Measurements from ENCODE around the gene NLGN4X. TPM values are rescaled to one million over a fixed set of nuclear protein-coding genes. Genes with fewer than 3 reads are reported as not detected.

The NLGN4X gene
- total RNA-seq, 2 experiments from 2014 or later: 0.21 TPM

DNA sequence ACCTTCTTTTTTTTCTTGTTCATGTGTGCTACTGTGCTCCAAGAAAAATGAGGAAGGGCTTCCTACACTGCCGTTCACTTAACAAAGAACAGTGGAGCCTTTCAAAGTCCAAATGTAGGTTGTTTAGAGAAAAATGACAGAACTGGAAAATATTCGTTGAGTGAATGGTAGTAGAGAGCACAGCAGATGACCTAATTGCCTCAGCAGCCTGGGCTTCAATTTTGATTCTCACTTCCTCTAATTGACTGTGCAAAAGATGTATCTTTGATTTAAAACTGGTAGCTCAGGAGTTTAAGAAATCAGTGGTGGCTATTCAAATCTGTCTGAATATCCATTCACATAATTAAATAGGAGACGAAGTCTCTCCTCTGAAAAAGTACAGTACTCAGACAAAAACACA lies 5.2 kb downstream of the NLGN4X start:
- intact Hi-C loops (cut with DNase I, micrococcal nuclease): no loop called here
- POLR2A ChIA-PET: no interaction called here
- Mint-ChIP-seq H3K9me3 (ENCODE audit: low read depth) (no peaks in the 10 kb centered on the region), H3K4me1 (peaks cover 7% of the 10 kb centered on the region), H3K4me3 (no peak overlapping the region), H3K27me3 (peaks cover 9% of the 10 kb centered on the region), H3K27ac (no peak overlapping the region), H3K36me3 (ENCODE audit: low read depth) (no peaks in the 10 kb centered on the region)
- CTCF ChIA-PET: no interaction called here
- DNase-seq (no peak), ATAC-seq (no peak)

DNA sequence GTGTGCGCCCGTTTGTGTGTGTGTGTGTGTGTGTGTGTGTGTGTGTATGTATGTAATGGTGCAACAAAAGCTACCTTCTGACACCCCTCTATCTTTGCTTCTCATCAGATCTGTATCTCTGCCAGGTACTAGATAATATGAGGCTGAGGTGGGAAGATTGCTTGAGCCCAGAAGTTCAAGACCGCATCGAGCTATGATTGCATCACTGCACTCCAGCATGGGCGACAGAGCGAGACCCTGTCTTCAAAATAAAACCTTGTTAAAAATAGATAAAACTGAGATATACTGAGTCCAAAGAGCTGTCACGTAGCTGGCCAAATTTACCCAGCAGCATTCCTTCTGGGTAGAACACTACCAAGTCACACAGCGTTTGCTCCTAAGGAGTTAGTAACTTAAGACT lies 18.4 kb downstream of the NLGN4X start:
- POLR2A ChIA-PET: no interaction called here
- no peaks in the 10 kb centered on the region for H3K9me3 Mint-ChIP-seq (ENCODE audit: low read depth)
- no peaks in the 10 kb centered on the region for H3K27me3 Mint-ChIP-seq
- no peaks in the 10 kb centered on the region for H3K4me1 Mint-ChIP-seq
- no peak overlapping the region for H3K4me3 Mint-ChIP-seq
- CTCF ChIA-PET: no interaction called here
- DNase-seq (no peak), ATAC-seq (no peak)
- no peak overlapping the region for H3K27ac Mint-ChIP-seq
- intact Hi-C loops (cut with DNase I, micrococcal nuclease): no loop called here
- H3K36me3 Mint-ChIP-seq (ENCODE audit: low read depth): no peaks in the 10 kb centered on the region

DNA sequence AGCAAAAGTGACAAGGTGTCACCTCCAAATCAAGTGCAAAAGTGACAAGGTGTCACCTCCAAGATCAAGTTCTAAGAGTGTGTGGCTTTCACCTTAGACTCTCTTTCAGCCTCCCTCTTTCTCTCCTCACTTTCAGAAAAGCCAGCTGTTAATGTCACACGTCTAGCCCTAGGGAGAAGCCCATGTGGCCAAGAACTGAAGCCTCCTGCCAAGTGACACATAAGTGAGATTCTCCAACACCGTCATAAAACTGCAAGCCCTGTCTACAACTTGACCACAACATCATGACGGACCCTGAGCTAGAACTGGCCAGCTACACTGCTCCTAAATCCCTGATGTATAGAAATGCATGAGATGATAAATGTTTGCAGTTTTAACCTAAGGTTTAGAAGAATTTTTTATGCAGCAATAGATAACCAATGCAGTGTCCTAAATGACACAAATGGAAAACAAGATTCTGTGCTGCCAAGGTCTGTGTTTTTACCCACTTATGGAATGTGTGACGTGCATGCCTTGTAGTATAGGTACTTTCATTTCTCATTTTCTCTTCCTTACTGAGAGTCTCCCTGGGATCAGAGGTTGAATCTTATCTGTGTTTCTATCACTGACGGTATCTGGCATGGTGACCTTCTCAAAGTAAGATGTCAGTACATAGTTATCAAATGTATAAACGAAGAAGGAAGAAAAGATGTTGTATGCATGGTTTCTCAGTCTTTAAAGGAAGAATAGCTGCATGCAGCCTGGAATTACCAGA lies 25.0 kb downstream of the NLGN4X start:
- no peak overlapping the region for H3K4me3 Mint-ChIP-seq
- no peak overlapping the region for H3K27ac Mint-ChIP-seq
- DNase-seq (no peak), ATAC-seq (no peak)
- H3K9me3 Mint-ChIP-seq (ENCODE audit: low read depth): no peaks in the 10 kb centered on the region
- no peaks in the 10 kb centered on the region for H3K36me3 Mint-ChIP-seq (ENCODE audit: low read depth)
- CTCF ChIA-PET: interaction anchor here (0.8 kb wide), 1 partner anchor 507 kb away, joined by 3 read pairs; no protein-coding TSS in a partner anchor
- no peaks in the 10 kb centered on the region for H3K27me3 Mint-ChIP-seq
- POLR2A ChIA-PET: no interaction called here
- intact Hi-C loops (cut with DNase I, micrococcal nuclease): no loop called here
- no peaks in the 10 kb centered on the region for H3K4me1 Mint-ChIP-seq

DNA sequence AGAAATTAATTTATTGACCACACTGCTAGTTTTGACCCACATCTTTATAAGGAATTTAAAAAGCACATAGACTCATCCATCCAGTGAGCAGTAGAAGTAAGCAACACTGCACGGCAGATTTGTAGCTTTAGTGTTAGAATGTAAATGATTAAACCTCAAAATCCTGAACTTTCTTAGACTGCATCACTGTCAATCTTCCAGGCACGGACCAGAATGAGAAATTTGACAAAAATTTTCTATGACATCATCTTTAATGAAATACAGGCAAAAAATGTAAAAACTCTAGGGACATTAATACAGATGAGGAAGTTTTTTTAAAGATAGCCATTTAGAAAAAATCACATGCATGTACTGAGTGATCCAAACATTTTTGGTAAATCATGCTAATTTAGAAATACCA lies 29.2 kb downstream of the NLGN4X start:
- POLR2A ChIA-PET: no interaction called here
- no peak for ATAC-seq
- Mint-ChIP-seq H3K27ac (no peak overlapping the region), H3K4me3 (no peak overlapping the region), H3K36me3 (ENCODE audit: low read depth) (no peaks in the 10 kb centered on the region), H3K4me1 (no peaks in the 10 kb centered on the region), H3K27me3 (no peaks in the 10 kb centered on the region), H3K9me3 (ENCODE audit: low read depth) (no peaks in the 10 kb centered on the region)
- no peak for DNase-seq
- intact Hi-C loops (cut with DNase I, micrococcal nuclease): no loop called here
- CTCF ChIA-PET: no interaction called here

DNA sequence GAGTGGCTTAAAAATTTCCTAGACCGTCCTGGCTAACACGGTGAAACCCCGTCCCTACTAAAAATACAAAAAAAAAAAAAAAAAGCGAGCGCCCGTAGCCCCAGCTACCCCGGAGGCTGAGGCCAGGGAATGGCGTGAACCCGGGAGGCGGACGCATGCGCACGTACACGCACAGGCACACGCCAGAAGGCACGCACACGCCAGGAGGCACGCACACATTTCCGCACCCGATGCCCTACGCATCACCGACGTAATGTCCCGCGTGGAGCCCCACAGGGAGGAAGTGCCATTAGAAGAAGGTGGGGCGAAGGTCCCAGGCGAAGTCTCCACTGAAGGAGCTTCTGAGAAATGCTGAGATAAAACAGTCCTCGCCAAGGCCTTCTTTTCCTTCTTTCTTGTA lies 41.4 kb downstream of the NLGN4X start:
- ChIA-PET CTCF (no interaction called here), POLR2A (no interaction called here)
- no peak for DNase-seq
- intact Hi-C loops (cut with DNase I, micrococcal nuclease): no loop called here
- Mint-ChIP-seq H3K4me1 (no peaks in the 10 kb centered on the region), H3K27ac (no peak overlapping the region), H3K9me3 (ENCODE audit: low read depth) (no peaks in the 10 kb centered on the region), H3K27me3 (no peaks in the 10 kb centered on the region), H3K36me3 (ENCODE audit: low read depth) (no peaks in the 10 kb centered on the region), H3K4me3 (no peak overlapping the region)
- no peak for ATAC-seq

DNA sequence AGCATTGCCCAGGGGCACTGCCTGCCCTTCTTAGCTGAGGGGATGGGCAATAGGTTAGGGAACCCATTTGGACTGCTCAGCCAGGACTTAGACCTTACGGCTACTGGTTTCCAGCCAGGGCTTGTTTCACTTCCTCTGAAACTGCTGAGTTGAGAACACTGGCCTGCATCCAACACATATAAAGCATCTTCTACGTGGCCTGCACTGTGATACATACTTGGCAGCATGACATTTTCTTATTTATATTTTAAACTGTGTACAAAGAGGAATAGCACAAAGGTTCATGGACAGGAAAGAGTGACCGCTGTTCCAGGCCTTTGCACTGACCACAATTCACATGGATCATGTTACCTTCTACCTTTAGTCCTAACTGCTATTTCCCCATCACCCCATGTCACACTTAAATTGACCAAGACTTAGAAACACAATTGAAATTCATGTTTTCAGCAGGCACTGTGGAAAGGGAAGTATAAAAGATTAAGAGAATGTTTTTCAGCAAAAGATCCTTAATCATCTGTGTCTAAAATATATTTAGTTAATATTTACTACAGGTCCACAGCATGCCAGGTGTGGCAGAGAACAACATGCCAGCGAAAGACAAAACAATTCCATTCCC lies 43.7 kb downstream of the NLGN4X start:
- Mint-ChIP-seq H3K36me3 (ENCODE audit: low read depth) (no peaks in the 10 kb centered on the region), H3K4me1 (no peaks in the 10 kb centered on the region), H3K4me3 (no peak overlapping the region), H3K27me3 (no peaks in the 10 kb centered on the region), H3K9me3 (ENCODE audit: low read depth) (no peaks in the 10 kb centered on the region), H3K27ac (no peak overlapping the region)
- ATAC-seq (no peak), DNase-seq (no peak)
- POLR2A ChIA-PET: no interaction called here
- intact Hi-C loops (cut with DNase I, micrococcal nuclease): no loop called here
- CTCF ChIA-PET: no interaction called here

- no peaks in the 10 kb centered on the region for H3K4me1 Mint-ChIP-seq
Measured at GRCh38 chrX:6175914-6176313, 52.8 kb downstream of the NLGN4X start.

DNA sequence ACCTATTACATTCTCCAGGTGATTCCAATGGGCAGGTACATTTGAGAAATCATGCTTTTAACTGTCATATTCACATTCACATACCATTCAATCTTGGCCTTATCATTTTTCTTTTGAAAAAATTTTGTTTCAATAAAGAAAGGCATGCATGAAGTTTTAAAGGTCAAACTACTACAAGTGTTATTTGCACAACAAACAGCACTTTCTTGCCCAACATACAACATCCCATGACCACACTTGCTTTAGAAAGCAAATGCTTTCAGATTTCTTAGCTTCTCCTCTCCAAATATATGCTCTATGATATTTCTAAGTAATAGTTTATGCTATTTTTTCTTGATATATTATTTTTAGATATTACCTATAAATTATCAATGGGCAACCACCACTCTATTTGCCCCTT lies 58.2 kb downstream of the NLGN4X start:
- H3K27me3 Mint-ChIP-seq: no peaks in the 10 kb centered on the region
- intact Hi-C loops (cut with DNase I, micrococcal nuclease): no loop called here
- no peaks in the 10 kb centered on the region for H3K9me3 Mint-ChIP-seq (ENCODE audit: low read depth)
- no peak overlapping the region for H3K4me3 Mint-ChIP-seq
- ChIA-PET CTCF (no interaction called here), POLR2A (no interaction called here)
- H3K27ac Mint-ChIP-seq: no peak overlapping the region
- H3K36me3 Mint-ChIP-seq (ENCODE audit: low read depth): no peaks in the 10 kb centered on the region
- ATAC-seq (no peak), DNase-seq (no peak)
- no peaks in the 10 kb centered on the region for H3K4me1 Mint-ChIP-seq

More at GRCh38 chrX:6175914-6176313, 52.8 kb downstream of the NLGN4X start:
- Mint-ChIP-seq H3K4me3 (no peak overlapping the region), H3K36me3 (ENCODE audit: low read depth) (no peaks in the 10 kb centered on the region), H3K27ac (no peak overlapping the region), H3K9me3 (ENCODE audit: low read depth) (no peaks in the 10 kb centered on the region), H3K27me3 (no peaks in the 10 kb centered on the region)
- ATAC-seq: no peak
- ChIA-PET CTCF (no interaction called here), POLR2A (no interaction called here)
- intact Hi-C loops (cut with DNase I, micrococcal nuclease): no loop called here
- DNase-seq: no peak

- ATAC-seq: no peak
- Mint-ChIP-seq H3K9me3 (ENCODE audit: low read depth) (no peaks in the 10 kb centered on the region), H3K27me3 (no peaks in the 10 kb centered on the region), H3K4me3 (no peak overlapping the region), H3K4me1 (no peaks in the 10 kb centered on the region), H3K36me3 (ENCODE audit: low read depth) (no peaks in the 10 kb centered on the region), H3K27ac (no peak overlapping the region)
- DNase-seq: no peak
- intact Hi-C loops (cut with DNase I, micrococcal nuclease): no loop called here
- CTCF ChIA-PET: no interaction called here
- POLR2A ChIA-PET: no interaction called here
Measured at GRCh38 chrX:6169407-6169806, 59.3 kb downstream of the NLGN4X start.

- H3K4me1 Mint-ChIP-seq: no peaks in the 10 kb centered on the region
- POLR2A ChIA-PET: no interaction called here
- H3K9me3 Mint-ChIP-seq (ENCODE audit: low read depth): no peaks in the 10 kb centered on the region
- CTCF ChIA-PET: no interaction called here
- H3K27me3 Mint-ChIP-seq: no peaks in the 10 kb centered on the region
- H3K4me3 Mint-ChIP-seq: no peak overlapping the region
- ATAC-seq: no peak
- no peak overlapping the region for H3K27ac Mint-ChIP-seq
- intact Hi-C loops (cut with DNase I, micrococcal nuclease): no loop called here
- no peak for DNase-seq
- no peaks in the 10 kb centered on the region for H3K36me3 Mint-ChIP-seq (ENCODE audit: low read depth)
Measured at GRCh38 chrX:6163721-6164120, 64.9 kb downstream of the NLGN4X start.

GRCh38 chrX:6159468-6159867 lies 69.2 kb downstream of the NLGN4X start:
- H3K27ac Mint-ChIP-seq: no peak overlapping the region
- no peaks in the 10 kb centered on the region for H3K27me3 Mint-ChIP-seq
- ATAC-seq (no peak), DNase-seq (no peak)
- ChIA-PET CTCF (no interaction called here), POLR2A (no interaction called here)
- H3K4me3 Mint-ChIP-seq: no peak overlapping the region
- no peaks in the 10 kb centered on the region for H3K4me1 Mint-ChIP-seq
- no peaks in the 10 kb centered on the region for H3K36me3 Mint-ChIP-seq (ENCODE audit: low read depth)
- H3K9me3 Mint-ChIP-seq (ENCODE audit: low read depth): no peaks in the 10 kb centered on the region
- intact Hi-C loops (cut with DNase I, micrococcal nuclease): no loop called here

- CTCF ChIA-PET: no interaction called here
- Mint-ChIP-seq H3K4me1 (no peaks in the 10 kb centered on the region), H3K27me3 (no peaks in the 10 kb centered on the region), H3K36me3 (ENCODE audit: low read depth) (no peaks in the 10 kb centered on the region), H3K9me3 (ENCODE audit: low read depth) (no peaks in the 10 kb centered on the region), H3K27ac (no peak overlapping the region), H3K4me3 (no peak overlapping the region)
- POLR2A ChIA-PET: no interaction called here
- DNase-seq (no peak), ATAC-seq (no peak)
- intact Hi-C loops (cut with DNase I, micrococcal nuclease): no loop called here
Measured at GRCh38 chrX:6151971-6152370, 76.7 kb downstream of the NLGN4X start.
